ENCODE measurements around the gene OOEP.

Gene OOEP

DNA sequence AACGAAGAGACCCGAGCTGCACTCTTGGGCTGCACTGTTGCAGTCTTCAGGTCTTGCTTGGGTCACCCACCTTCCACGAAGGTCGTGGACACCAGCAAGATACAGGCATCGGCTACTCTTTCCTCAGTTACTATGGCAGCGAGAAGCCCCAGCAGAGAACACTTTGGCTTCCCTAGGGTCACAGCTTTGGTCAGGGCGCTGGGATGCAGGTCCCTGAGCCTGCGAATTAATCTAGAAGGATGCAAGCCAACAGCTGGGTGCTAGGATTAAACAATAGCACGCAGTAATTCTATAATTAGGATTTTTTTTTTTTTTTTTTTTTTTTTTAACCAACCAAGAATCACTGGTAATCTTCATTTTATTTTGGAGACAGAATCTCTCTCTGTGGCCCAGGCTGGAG lies 5.1 kb downstream of the OOEP start:
- no peak for DNase-seq (ENCODE audit: low spot score)

DNA sequence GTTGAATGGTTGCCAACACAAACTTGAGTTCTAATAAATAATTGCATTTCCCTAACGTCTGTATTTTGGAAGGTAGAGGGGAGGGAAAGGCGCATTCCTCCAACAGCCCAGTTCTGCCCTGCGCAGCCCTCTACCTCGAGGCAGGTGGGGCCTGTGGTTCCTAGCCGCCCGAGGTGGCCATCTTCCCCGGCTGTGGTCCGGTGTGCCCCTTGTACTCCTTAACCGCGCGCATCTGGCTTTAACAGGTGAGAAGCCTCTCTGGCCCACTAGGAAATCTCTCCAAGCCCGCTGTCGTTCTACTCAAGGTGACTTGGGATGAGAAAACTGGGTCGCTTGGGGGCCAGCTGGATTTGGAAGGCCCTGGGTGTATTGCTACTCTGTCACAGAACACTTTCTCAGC lies 5.6 kb downstream of the OOEP start:
- no peak for DNase-seq (ENCODE audit: low spot score)

DNA sequence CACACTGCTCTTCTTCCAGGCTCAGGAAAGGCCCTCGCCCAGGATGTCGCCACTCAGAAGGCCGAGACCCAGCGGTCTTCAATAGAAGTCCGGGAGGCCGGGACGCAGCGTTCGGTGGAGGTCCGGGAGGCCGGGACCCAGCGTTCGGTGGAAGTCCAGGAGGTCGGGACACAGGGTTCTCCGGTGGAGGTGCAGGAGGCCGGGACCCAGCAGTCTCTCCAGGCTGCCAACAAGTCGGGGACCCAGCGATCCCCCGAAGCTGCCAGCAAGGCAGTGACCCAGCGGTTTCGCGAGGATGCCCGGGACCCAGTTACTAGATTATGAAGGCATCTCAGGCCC lies 6.2 kb downstream of the OOEP start:
- no peak for DNase-seq (ENCODE audit: low spot score)

DNA sequence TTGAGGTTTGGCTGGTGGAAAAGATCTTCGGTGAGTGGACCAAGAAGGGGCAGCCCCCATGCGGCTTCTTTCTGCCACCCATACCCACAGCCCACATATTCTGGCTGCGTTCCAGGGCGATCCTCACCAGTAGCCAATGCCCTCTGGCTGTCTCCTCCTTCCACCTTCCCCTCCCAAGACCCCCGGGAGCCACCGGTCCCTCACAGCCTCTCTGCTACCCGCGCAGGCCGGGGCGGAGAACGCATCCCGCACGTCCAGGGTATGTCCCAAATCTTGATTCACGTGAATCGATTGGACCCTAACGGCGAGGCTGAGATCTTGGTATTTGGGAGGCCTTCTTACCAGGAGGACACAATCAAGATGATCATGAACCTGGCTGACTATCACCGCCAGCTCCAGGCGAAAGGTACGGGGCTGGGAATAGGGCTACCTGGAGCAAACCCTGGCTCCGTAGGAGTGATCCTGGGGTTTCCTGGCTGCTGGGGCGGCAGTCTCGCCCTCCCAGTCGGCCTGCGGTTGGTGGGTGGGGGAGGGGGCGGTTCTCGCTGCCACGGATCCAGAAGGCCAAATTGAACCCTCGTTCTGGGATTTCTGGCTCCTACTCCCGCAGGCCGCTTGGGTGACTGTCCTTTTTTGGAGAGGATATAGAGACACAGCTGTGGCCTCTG lies 6.7 kb downstream of the OOEP start:
- no peak for DNase-seq (ENCODE audit: low spot score)

DNA sequence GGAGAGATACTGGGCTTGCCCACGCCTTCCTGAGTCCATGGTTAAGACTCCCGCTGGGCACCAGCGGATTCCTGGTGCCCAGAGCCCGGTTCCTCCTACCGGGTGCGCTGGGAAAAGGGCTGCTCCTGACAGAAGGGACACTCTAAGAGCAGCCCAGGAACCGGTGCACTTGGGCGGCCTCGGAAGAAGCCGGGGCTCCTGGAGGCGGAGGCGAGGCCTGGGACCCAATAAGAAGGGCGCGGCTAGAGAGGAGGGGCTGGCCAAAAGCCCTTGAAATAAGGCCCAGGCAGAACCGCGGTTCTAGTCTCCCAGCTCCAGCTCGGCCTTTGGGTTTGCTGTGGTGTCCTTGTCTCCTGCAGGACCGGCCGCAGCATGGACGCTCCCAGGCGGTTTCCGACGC lies 7.3 kb downstream of the OOEP start, which contains the start of gene KHDC3L:
Gene KHDC3L, plus strand, starts transcription at position 301 of the 400 bp plus-strand sequence. Its CDS starts 72 bp downstream, at position 373.
- DNase-seq (ENCODE audit: low spot score), result no peak

DNA sequence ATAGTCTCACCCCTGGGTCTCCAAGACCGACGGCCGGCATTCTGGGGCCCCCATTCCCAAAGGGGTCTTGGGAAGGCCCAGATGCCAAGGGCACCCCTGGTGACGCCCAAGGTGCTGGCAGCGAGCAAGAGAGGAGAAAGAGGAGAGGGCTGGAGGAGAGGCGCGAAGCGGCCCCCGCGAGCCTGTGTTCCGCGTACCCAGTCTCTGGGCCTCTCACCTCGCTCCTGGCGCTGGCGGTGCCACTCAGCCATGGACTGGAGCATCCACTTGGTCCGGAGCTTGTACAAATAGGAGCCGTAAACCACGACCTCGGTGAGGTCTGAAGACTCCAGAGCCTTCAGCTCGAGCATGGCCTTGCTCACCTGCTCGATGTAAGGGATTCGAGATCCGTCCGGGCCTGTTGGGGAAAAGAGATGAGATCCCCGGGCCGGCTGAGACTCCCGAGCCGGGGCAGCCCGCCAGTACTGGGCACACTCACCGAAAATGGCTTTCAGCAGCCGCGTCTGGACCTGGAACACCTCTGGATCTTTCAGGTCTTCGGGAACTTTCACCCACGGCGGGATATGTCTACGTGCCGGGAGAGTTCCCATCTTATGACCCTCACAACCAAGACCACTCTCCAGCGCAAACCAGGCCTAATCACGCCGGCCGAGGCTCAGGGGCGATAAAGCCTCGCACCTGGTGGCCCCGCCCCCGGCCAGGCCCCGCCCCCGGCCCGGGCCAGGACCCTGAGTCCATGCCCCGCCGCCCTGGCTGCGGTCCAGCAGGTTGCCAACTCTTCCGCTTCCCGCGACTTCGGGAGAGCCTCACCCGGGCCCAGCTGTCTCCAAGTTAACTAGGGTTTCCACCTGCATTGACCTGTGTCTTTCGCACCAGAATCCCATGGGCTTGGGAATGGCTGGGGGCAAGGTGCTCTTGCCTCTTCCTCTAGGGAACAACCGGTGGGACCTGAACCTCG lies 15.8 kb downstream of the OOEP start, which contains the start of gene DPPA5:
Gene DPPA5, minus strand, starts transcription at position 641 of the 958 bp plus-strand sequence. Its CDS starts 51 bp downstream, at position 590.
- no peak for DNase-seq (ENCODE audit: low spot score)

DNA sequence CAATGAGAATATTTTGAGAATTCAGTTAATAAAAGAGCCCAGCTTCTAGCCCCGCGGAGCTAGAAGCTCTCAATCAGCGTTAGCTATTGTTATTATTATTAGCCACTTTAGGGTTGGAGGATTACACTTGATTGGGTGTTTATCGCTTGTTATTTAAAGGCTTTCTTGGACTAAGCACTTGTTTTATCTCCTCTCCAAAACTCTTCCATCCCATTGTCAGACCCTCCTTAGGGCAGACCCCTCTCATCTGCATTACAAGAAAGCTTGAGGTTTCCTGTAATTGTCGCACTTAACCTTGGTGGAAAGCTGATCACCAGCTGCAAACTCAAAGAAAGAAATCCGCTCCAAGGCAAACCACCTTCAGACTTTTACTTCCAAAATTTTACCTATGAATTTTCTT lies 20.4 kb downstream of the OOEP start:
- DNase-seq (ENCODE audit: low spot score), result no peak

DNA sequence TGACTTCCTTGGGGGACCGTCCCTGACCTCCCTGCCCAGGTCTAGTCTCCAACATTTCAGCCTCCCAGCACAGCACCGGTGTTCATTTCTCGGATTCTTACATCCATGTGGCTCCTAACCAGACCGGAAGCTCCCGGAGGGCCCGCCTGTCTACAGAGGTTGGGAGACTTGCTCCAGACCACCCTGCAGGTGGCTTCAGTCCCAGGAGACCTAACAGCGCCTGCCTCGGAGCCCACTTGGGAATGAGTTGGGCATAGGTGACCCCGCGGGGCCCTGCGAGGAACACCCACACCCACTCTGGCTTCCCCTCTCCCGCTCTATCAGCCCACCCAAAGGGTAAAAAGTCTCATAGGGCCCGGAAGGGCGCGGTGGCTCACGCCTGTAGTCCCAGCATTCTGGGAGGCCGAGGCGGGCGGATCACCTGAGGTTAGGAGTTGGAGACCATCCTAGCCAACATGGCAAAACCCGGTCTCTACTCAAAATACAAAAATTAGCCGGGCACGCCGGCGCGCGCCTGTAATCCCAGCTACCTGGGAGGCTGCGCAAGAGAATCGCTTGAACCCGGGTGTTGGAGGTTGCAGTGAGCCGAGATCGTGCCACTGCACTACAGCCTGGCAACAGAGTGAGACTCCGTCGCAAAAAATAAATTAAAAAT lies 21.0 kb downstream of the OOEP start:
- no peak for DNase-seq (ENCODE audit: low spot score)

DNA sequence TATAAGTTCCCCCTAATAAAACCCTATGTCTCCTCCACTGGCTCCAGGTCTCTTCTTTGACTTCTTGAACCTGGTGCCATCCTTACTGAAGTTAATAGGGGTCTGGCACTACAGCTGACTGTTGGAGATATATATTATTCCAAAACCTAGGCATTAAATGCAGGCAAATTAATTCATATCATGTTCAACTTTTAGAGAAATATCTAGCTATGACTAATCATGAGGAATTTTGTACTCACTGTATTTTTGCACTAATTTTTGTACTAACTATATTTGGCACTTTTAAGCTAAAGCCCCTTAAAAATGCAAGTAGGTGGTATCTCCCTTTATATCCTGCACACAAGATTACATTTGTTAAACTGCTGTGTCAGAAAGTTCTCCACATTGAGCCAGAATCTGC lies 26.5 kb downstream of the OOEP start:
- DNase-seq (ENCODE audit: low spot score), result no peak

DNA sequence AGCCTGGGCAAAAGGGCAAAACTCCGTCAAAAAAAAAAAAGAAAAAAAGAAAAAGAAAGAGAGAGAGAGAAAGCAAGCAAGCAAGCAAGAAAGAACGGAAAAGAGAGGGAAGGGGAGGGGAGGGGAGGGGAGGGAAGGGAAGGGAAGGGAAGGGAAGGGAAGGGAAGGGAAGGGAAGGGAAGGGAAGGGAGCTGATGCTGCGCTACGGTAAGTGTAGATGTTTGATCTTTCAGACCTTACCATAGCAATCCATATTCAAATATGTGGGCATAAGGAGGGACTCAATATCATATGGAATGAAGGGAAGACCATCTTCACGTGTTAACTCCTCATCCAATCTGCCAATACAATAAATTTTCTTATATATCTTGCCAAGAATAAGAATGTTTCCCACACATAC lies 27.5 kb downstream of the OOEP start:
- no peak for DNase-seq (ENCODE audit: low spot score)

DNA sequence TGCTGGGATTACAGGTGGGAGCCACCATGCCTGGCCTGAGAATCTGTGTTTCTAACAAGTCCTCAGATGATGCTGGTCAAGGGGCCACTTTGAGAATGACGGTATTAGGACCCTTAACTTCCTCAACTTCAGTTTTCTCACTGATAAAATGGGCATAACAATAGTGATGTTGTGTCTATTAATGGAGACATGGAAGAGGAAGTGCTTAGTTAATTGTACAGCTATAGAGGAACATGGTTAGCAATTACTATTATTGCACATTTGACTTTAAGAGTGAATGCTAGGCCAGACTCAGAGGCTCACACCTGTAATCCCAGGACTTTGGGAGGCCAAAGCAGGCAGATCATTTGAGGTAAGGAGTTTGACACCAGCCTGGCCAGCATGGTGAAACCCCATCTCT lies 28.4 kb downstream of the OOEP start:
- no peak for DNase-seq (ENCODE audit: low spot score)

DNA sequence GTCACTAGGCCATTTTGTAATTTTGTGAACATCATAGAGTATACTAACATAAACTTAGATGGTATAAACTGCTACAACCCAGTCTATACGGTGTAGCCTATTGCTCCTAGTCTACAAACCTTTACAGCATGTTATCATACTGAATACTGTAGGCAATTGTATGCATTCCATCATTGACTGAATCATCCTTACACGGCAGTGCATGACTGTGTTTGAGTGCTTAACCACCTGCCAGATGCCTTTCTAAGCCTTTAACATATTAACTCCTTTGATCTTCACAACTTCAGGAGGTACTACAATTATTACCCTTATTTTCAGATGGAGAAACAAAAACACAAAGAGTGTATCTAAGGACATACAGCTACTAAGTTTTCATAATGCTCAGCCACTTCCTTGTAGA lies 29.6 kb downstream of the OOEP start:
- DNase-seq (ENCODE audit: low spot score), result no peak

DNA sequence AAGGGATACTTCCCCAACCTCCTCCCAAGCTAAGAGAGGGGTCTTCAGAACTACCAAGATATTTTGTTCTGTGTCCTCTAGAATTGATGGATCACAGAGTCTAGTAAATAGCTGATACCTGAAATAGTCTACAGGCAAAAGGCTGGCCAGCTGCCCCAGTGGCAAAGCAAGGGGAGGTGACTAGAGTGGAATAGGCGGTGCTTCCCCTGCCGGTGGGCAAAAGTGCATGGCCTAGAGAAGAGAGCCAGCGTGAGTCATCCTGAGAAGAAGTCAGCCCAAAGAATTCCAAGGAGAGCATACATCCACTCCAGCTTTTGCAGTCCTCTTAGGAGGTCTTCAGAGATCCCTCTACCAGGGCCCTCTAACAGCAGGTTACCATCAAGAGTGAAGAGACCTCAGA lies 30.4 kb downstream of the OOEP start:
- no peak for DNase-seq (ENCODE audit: low spot score)

DNA sequence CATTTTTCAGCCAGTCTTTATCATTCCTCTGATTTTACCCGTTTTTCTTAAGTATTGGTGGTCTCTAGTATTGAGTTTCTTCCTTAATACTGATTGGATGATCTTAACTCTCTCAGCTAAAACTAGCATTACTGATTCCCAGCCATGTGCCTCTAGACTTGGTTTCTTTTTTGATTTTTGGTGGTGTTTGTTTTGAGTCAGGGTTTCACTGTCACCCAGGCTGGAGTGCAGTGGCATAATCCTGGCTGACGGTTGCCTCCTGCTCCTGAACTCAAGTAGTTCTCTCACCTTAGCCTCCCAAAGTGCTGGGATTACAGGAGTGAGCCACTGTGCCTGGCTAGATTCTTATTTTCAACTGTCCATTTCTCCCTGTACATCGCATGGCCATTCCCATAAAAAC lies 40.5 kb downstream of the OOEP start:
- DNase-seq (ENCODE audit: low spot score), result no peak

DNA sequence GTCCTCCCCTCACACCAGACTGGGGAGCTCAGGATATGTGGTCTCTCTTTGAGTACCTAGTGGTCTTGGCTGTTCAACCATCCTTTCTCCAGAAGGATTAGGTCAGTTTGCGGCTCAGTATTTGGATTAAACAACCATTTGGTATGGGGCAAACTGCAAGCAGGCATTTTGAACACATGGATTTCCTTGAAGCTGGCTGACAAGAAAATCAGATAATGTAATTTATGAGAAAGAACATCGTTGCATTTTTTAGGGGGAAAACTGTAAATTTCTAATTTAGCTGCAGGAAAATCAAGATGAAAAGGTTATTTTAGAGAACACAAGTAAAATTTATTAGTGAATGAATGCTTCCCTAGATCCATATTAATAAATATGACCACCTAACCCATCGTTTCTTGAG lies 40.9 kb downstream of the OOEP start:
- DNase-seq (ENCODE audit: low spot score), result no peak

DNA sequence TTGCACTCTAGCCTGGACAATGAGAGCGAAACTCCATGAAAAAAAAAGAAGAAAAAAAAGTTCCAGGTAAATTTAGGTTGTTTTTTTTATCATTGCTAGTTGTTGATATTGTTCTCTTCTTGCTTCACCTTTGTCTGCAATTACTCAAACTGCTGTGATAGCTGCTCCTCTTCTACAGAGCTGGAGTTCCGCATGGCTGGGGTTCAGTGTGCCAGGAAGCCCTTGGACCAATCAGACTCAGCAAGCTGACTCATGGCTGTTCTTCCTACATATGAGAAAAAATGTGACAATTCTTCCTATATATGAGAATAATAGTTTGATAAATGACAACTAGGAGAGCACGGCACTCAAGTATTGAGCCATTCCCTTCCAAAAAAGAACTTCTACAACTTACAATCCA lies 44.0 kb downstream of the OOEP start:
- no peak for DNase-seq (ENCODE audit: low spot score)

DNA sequence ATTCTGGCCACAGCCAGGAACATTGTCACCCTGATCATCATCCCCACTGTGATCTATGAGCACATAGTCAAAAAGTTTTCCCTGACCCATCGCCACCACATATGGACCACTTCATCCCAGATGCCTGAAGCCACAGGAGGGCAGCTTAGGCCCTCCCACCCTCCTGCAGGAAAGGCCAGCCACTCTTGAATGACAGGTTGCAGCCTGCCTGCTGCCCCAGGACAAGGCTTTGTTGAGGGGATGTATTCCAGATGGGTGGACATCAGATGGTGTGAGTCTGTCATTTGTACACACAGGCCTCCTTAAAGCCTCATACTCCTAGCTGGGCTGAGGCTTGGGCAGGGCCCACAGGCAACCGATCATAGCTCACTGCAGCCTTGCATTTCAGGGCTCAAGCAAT lies 46.4 kb downstream of the OOEP start:
- DNase-seq (ENCODE audit: low spot score), result no peak

Data from CD4-positive, alpha-beta T cell treated with Interleukin-2 at 100 ng/mL for 4 hours (primary cell).